ENCODE measurements around the gene NAALADL2.
"Not testable (repeated sequence)": the region's sequence is repeated elsewhere in the genome, so short reads cannot be mapped to it uniquely, and the experiment has no call there.

The NAALADL2 gene

DNA sequence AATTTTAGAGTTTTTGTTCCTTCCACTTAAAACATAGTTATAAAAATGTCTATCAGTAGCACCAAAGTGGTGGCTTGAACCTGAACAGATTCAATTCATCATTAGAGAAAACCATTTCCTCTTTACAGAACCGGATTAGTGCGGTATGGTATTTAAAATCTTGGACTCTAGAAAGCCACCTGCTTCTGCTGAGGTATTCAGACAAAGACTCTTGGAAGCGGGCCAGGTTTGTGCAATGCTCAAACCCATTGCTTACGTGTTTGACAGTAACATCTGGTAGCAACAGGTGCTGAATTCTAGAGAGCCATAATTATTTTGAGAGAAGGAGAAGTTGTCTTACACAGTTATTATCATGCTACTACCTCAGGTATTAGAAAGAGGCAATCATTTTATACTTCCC, 290.5 kb downstream of the NAALADL2 start:
- no peak for DNase-seq

DNA sequence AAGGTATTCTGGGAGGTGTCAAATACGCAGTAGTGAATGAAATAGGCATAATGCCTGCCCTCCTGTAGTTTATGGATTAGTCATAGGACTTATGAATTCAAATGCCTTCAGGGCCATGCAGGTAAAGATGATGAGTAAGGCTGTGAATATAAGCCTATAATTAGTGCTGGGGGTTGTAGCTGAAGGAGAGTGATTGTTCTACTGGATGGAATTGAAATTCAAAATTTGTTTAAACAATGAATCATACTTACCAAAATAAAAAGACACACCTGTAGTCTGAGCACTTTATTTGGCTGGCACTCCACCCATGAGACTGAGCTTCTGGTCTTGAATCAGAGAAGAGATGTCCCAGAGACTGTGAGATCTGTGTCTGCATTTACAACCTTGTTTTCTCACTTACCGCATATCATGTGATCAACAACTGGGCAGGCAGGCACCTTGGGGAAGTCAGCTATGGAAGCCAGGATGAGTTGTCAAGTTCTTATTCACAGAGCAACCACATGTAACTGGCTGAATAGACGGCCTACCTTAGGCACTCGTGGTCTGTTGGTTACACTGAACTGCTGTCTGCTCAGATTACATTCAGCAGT, 291.8 kb downstream of the NAALADL2 start:
- DNase-seq: no peak

DNA sequence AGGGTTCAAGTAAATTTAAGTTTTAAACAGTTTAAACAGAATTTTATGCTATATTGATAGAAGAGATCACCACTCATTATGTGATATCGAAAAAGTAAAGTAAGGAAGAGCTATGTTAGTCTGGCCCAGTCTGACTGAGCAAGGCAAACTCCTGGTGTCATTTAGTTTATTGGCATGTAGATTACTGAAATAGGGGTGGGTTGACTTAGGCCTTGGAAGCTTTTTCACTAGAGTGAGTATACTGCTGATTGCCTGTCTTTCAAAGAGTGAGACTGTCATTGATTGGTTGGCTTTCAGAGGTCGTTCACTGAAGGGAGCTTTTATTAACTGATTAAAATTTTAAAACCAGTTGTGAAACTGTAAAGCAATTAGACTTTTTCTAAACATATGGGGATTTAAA, 294.5 kb downstream of the NAALADL2 start:
- DNase-seq: no peak

DNA sequence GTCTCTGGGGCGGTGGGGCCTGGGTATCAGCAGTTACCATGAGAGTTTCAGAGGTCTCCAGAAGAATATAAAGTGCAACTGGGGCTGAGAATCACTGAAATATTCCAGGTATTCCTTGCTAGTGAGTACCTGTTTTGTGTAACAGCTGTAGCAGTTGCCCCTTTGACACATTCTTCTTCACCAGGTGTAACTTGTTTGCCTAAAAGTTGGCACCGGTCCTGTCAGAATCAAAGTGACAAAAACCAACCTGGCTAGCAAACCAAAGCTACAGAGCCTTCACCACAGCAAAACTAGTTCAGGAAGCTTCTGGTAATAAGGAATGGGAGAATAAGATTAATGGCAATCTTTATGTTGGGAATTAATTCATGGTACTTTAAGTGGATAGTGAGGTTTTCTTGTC, 296.0 kb downstream of the NAALADL2 start:
- DNase-seq: no peak

DNA sequence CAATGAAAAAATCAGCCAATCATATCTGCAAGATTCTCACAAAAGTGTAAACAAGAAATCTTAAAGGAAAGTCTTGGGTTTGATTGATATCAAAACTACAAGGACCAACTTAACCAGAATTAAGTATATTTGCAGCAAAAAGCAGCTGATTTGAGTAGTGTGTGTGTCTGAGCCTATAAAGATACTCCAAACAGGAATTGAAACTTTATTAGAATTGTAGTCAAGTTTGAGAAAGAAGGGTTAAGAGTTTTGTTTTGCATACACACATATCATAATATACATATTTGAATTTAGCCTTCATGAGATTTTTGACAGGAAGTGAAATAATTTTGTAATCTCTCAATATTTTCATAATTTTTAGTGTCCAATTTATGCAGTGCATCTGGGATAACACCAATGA, 300.1 kb downstream of the NAALADL2 start:
- DNase-seq: no peak

DNA sequence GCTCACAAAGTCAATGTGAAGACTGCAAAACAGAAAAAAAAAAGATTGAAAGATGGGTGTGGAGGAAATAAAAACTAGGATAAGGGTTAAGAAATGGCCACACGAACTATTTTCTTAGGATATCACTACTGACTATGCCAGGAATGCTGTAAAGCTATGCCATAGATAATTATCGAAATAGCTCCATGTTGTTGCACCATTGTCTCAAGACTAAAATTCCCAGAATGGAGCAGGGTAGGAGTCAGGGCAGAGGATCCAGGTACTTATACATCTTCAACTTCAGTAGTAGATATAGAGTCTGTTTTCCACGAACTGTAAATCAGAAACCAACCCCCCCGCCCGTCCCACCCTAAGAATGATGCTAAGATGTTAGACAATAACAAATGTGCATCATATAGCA, 302.2 kb downstream of the NAALADL2 start:
- DNase-seq: no peak

DNA sequence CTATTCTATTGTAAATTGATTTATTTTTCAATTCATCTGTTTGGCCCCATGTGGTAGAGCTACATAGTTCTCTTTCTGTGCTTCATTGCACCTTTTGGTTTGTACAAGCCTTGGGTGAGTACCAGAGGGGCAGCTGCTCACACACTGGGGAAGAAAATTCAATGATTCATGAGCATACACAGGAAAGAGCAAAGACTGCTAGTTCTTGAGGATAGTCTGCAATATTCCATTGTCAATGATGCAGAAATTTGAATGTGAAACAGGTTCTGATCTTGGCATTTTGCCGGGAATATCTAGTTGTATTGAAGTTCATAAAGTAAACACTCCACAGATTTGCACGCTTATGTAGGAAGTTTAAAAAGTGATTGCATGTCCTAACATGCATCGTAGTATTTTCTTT, 304.6 kb downstream of the NAALADL2 start:
- no peak for DNase-seq

DNA sequence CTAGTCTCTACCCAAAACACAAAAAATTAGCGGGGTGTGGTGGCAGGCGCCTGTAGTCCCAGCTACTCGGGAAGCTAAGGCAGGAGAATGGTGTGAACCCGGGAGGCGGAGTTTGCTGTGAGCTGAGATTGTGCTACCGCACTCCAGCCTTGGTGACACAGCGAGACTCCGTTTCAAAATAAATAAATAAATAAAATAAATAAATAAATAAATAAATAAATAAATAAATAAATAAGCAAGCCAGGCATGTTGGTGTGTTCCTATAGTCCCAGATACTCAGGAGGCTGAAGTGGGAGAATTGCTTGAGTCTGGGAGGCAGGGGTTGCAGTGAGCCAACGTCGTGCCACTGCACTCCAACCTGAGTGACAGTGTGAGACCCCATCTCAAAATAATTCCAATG, 314.0 kb downstream of the NAALADL2 start:
- not testable (repeated sequence) for DNase-seq

DNA sequence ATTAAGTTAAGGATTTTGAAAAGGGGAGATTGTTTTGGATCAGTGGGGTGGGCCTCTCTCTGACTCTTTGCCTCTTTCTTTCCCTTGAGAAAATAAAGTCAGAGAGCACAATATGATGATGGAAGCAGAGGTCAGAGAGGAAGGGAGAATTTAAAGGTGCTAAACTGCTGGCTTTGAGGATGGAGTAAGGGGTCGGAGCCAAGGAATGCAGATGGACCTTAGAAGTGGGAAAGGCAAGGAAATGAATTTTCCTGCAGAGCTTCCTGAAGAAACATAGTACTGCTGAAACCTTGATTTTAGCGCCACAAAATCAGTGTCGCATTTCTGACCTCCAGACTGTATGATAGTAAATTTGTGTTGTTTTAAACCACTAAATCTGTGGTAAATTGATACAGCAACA, 317.4 kb downstream of the NAALADL2 start:
- no peak for DNase-seq

DNA sequence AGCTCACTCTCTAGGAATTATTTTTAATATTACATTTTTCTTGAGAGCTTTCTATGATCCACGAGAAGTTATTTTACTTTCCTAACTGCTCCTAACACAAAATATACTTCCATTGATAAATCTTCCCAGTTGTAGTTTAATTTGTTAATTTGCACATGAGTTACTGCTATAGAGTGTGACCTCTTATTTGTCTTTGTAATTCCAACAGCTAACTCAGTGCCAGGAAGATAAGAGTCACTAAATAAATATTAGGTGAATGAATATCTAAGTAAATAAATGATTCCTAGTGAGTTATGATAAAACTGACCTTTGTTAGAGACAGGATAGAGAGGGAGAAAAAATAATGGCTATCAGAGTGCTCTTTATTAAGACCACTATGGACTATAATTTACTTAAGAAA, 319.9 kb downstream of the NAALADL2 start:
- no peak for DNase-seq

DNA sequence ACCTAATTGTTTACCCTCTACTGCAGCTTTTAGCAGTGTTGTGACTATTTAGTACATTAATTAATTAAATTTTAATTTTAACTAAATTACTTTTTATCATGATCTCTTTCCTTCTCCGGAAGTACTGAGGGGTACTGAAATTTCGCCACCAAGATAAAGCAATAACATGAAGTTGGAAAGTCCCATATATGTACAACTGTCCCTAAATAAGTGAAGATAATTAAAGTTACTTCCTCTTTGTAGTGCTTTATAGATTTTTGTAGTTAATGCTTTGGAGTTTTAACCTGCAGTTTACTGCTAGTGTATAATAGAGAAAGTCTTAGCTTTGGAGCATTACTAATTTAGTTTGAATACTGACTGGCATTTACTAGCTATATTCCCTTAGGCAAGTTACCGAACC, 325.3 kb downstream of the NAALADL2 start:
- no peak for DNase-seq

DNA sequence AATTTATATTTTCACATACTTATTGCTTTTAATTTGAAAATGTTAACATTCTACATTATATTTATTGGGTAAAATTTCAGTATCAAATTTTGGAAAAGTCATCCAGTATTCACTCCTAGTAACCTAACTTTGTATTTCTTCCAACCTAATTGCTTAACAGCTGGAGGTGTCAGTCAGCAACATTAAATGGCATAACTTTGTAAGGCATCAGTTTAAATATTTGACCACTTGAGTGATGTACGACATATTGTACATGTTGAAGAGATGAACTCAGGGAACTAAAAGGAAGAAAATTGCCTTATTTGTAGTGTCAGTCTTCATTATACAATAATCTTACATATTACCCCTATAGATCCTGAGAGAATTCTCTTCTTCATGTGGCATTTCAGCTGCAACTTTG, 326.8 kb downstream of the NAALADL2 start:
- no peak for DNase-seq

DNA sequence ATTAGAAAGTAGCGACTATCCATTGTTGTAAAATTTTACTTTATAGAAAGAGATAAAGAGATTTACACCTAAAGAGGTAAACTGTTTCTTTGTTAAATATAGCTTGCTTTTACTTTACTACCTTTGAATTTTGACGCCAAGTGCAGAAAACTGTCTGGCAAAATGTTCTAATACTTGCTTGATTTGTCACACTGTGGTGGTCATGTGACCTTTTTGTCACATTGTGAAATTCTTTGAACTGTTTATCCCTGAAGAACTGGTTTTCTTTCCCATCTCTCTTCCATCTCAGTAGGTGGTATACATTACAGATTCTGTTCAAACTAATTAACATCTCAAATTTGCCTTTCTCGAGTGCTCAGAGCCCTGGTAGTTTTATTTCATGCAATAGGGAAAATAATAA, 327.4 kb downstream of the NAALADL2 start:
- DNase-seq: no peak

DNA sequence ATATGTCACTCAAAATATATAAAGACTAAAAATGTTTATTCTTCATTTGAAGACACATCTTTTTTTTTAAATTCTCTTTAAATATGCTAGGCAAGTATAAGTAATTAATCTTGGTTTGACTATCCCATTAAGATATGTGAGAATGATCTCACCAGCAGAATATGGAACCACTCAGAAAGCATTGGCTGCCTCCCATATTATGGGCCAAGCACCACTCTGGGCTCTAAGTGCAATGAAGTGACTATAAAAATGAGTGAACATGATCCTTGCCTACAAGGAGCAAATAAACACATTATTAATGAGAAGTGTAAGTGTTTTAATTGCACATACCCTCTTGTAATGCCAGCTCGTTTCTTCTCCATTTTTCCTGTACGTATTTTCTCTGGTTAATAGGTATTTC, 328.5 kb downstream of the NAALADL2 start:
- DNase-seq: no peak

DNA sequence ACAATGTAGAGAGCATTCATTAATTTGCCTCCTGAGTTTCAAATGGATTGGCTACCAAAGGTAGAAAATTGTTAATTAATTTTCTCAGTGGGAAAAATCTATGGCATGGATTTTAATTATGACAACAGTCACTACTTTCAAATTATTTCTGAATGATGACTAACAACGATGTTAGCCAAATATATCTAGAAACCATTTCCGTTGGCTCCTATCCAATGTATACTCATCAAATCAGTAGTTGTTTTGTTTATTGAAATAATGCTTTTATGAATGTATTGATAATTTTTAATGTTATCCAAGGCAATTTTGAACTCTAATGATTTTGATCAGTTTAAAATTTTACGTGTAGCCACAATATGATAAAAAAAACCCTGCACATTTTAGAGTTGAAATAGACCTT, 333.4 kb downstream of the NAALADL2 start:
- DNase-seq: no peak

DNA sequence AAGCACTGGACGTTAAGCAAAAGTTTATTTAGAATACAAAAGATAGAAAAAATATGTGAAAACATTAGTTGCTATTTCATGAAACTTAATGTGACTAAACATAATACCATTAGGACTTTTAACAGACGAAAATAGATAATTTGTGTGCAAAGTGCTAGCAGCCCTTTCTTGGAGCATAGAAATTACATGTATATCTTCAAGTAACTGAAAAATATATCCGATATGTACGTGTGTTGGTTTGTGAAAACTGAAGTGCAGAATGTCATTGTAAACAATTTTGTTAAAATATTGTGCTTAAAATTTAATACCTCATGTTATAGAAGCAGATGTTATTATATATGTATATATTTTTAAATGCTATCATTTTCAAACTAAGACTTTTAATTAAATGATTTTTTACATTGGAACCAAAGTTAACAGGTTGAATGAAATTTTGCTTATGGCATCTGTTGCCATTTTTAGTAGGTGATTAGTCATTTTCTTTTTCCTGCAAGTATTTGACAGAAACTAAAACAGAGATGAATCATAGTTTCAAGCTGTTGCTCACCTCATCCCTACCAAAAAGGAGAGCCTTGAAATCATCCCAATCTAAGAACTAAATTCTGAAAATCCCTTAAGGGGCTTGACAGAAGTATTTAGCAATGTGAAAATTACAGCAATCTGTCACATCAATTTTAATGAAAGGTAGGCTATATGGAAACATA, 334.8 kb downstream of the NAALADL2 start:
- DNase-seq: no peak

DNA sequence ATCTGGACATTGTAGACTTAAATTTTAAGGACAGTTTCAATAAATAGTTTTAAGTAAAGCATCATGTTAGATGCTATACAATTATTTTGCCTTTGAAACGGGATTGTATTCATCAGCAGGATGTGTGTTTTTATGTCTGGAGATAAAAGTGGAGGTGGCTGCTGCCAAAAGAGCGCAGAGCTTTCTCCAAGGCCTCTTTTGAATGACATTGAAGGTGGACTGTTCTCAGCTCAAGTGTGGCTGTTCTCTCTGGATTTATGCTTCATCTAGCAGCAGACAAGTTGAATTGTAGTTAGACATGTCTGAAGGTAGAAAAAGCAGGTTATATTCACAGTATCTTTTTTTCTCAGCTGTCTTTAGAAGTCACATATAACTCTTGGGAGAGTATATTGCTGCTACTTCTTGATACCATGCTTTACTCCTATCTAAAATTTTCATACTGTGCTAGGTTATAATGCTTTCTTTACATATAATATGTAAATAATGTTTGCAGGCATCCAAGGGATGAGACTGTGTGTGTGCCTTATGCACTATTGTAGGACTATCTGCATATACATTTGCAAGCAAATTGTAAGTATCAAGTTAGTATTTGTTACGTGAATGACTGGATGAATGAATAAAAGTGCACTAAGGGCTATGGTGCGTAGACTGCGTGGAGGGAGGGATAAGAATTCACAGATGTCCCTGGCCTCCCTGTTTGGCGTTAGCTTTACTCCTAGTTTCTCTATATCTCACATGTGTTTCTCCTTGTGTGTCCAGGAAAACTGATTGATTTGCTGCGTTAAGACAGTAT, 340.1 kb downstream of the NAALADL2 start:
- no peak for DNase-seq

DNA sequence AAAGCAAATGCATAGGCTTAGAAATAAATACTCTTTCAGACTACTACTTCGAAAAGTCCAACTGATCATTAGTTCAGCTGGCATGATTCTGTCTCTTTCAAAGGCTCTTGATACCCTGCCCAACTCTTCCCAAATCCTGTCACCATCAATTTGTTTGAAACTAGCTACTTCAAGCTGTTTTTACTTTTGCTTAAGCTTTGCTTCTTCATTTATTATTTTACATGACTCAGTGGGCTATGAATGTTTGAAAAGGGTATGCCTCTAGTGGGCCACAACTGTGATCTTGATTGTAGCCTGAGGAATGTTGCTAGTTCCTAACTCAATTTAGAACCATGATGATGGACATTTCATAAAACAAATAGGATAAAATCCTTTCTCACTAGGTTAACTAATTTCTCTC, 340.8 kb downstream of the NAALADL2 start:
- no peak for DNase-seq

DNA sequence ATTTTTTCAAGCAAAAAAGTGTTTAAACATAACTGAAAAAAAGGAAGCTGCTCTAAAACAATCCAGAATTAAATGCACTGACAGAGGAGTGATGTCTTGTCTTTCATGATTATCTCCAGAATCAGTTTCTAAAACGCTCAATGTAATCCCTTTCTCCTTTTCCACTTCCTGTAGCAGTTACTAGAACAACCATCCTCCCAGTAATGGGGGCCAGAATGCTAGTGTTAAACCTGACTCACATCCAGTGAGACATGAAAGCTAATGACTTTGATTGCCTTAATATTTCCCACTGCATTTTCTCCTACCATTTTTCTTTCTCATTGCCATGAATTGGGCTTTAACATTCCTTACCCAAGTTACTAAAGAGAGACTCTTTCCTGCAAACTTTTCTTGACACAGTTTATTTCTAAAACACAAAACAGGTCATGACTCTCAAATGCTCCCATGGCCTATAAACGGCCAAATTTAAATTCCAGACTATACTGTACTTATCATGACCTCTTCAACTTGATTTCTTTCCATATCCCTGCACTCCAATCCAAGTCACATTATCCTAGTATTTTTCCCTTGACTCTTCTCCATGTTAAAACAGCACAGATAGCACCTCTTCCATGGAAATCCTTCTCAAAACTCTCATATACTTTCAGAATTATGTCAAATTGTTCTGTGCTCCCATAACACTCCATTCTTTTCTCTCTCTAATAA, 341.4 kb downstream of the NAALADL2 start:
- DNase-seq: no peak

DNA sequence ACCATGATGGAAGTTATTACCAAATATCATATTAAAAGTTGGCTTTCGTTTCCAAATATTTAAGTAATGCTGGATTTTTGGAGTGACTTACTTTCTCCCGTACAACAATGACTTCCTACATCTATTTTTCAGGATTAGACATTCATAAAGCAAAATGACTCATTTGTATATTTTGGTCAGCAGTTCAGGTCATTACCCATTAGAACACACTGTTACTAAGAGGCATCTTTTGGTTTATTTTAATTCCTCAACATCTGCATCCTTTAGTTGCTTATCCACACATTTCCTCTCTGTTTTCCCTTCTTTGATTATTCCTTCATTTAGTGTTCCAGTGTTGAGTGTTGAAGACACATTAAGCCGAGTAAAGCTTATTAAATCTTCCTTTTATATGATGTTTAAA, 348.2 kb downstream of the NAALADL2 start:
- DNase-seq: no peak

DNA sequence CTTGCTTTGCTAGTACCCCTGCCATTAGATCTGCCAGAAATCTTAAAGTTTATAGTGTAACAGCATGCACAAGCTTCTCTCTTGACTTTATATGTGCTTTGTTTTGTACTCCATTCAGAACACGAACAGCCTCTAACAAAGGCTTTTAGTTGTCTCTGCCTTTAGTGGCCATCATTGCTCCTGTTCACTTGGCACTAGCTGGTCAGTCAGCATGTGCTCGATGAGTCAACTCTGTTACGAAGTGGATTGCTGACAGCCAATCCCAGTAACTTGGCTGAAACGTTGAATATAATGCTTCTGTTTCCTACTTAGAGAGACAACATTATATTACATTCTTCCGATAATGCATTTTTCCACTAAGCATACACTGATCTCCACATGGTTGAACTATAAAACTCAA, 349.2 kb downstream of the NAALADL2 start:
- no peak for DNase-seq

DNA sequence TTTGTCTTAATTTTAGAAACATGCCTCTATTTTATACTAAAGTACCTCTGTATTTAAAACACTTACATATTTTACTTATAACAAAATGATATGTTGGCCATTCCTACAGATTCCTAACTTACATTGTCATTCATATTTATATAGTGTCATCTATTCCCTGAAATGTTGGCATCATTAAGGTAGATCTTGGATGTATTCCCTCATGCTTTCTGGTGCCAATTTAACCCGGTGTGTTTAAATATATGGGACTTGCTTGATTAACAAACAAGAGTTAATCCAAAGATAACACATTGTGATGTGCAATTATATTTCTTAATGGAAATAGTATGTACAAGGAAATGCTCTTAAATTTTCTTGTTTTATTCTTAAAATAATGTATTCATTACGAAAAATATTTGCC, 352.3 kb downstream of the NAALADL2 start:
- no peak for DNase-seq

DNA sequence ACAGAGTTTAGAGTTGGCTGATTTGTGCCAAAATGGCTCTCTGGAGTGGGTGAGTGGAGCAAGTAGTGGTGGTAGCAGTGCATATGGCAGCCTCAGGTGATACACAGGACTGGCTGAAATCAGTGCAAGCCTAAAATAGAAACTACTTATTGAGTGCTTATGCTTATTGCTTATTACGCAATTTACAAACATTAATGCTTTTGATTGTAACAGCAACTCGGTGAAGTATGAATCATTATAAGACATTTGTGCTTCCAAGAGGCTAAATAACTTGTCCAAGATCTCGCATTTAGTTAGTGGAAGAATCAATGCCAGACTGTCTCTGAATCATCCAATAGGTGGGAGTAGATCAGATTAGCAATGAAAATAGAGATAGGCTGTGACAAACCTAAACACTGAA, 353.8 kb downstream of the NAALADL2 start:
- DNase-seq: no peak

DNA sequence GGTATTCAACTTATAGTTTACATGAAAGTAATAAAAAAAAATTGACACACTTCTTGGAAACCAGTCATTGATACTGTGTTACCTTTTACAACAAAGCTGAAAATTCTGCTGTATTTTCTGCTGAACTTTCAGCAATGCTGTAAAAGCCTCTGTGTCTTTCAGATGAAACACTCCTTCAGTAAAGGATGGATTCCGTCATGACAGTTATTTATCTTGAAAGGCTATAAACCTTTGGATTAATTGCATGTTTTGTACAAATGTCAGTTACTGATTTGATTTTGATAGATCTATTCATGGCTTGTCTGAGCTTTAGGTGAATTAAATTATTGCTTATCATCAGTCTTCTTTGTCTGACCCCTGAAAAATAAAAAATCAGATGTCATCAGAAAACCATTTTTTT, 355.1 kb downstream of the NAALADL2 start:
- no peak for DNase-seq

All from CD4-positive, alpha-beta T cell treated with Interleukin-12 subunit alpha and Interleukin-12 subunit beta, for 1 hour (primary cell).